HepG2 (cell line): ENCODE results near the gene IRAK2. TPM values are rescaled to one million over a fixed set of nuclear protein-coding genes. Genes with fewer than 3 reads are reported as not detected.

Experiments used
- ARHGAP35 ChIP-seq: sonication (generic); formaldehyde crosslinking; IDR thresholded peaks from 2 replicates; pipeline ENCODE4 v1.9.0; 2022; ENCODE audit warnings: mild to moderate bottlenecking, inconsistent platforms, moderate library complexity, missing genetic modification reagents, borderline replicate concordance
- CREB1 ChIP-seq, 2 experiments: fragments of 450-650 bp in 1 of 2; IDR thresholded peaks; 2 replicates each; pipeline ENCODE4 v1.6.1; 2016 to 2017; ENCODE audit warnings: control low read depth in 1 of 2, mild to moderate bottlenecking in 1 of 2, missing compliant biosample characterization in 1 of 2, missing genetic modification characterization in 1 of 2
- CREM ChIP-seq, 2 experiments: sonication (generic) in 1 of 2; formaldehyde crosslinking in 1 of 2; IDR thresholded peaks; 2 replicates each; pipeline versions ENCODE4 v1.4.0 to v1.6.1; 2016 to 2020; ENCODE audit warnings: antibody characterized with exemption in 1 of 2, mild to moderate bottlenecking in 1 of 2, missing genetic modification reagents in 1 of 2
- ETS1 ChIP-seq: sonication (generic); formaldehyde crosslinking; IDR thresholded peaks from 2 replicates; pipeline ENCODE4 v1.4.0; 2020; ENCODE audit warnings: missing genetic modification reagents
- HDAC6 ChIP-seq: fragments of 200-600 bp; sonication (generic); IDR thresholded peaks from 2 replicates; pipeline ENCODE4 v1.7.0; 2017; ENCODE audit warnings: mild to moderate bottlenecking, antibody characterized with exemption, low read length, low read depth
- HHEX ChIP-seq: IDR thresholded peaks from 2 replicates; pipeline ENCODE4 v1.6.1; 2016; ENCODE audit warnings: control low read depth
- NCOA1 ChIP-seq: sonication (generic); formaldehyde crosslinking; IDR thresholded peaks from 2 replicates; pipeline ENCODE4 v1.9.0; 2021; ENCODE audit warnings: missing genetic modification reagents
- NFE2L2 ChIP-seq: fragments of 150-350 bp; IDR thresholded peaks from 2 replicates; pipeline ENCODE4 v1.6.1; 2014; ENCODE audit warnings: low read length
- PCBP2 ChIP-seq: fragments of 200-400 bp; formaldehyde crosslinking; optimal IDR thresholded peaks from 2 replicates; pipeline ENCODE3; 2018; ENCODE audit warnings: low read length, low read depth; ENCODE audit not compliant: poor library complexity, severe bottlenecking
- SALL1 ChIP-seq: sonication (generic); formaldehyde crosslinking; IDR thresholded peaks from 2 replicates; pipeline ENCODE4 v1.8.0; 2022; ENCODE audit warnings: mild to moderate bottlenecking, missing genetic modification reagents
- SIN3A ChIP-seq: IDR thresholded peaks from 2 replicates; pipeline ENCODE4 v1.6.1; 2011; ENCODE audit warnings: low read depth, mild to moderate bottlenecking, control low read depth, low read length, borderline replicate concordance
- YY1 ChIP-seq: IDR thresholded peaks from 2 replicates; pipeline ENCODE4 v1.6.1; 2011; ENCODE audit warnings: low read length, low read depth, moderate library complexity, mild to moderate bottlenecking; ENCODE audit not compliant: insufficient read depth, insufficient replicate concordance
- ZGPAT ChIP-seq: IDR thresholded peaks from 2 replicates; pipeline ENCODE4 v1.6.1; 2016; ENCODE audit warnings: mild to moderate bottlenecking
- ZNF20 ChIP-seq: sonication (generic); formaldehyde crosslinking; IDR thresholded peaks from 2 replicates; pipeline ENCODE4 v1.4.0; 2020; ENCODE audit warnings: mild to moderate bottlenecking, moderate library complexity, missing genetic modification reagents
- ZNF251 ChIP-seq: sonication (generic); formaldehyde crosslinking; IDR thresholded peaks from 2 replicates; pipeline ENCODE4 v1.9.0; 2021; ENCODE audit warnings: mild to moderate bottlenecking, missing genetic modification reagents
- ZNF33B ChIP-seq: sonication (generic); formaldehyde crosslinking; IDR thresholded peaks from 2 replicates; pipeline ENCODE4 v1.5.1; 2020; ENCODE audit warnings: mild to moderate bottlenecking, missing genetic modification reagents
- ZNF580 ChIP-seq: IDR thresholded peaks from 2 replicates; pipeline ENCODE4 v1.6.1; 2016; ENCODE audit warnings: low read depth, borderline replicate concordance
- ZNF607 ChIP-seq: sonication (generic); formaldehyde crosslinking; IDR thresholded peaks from 2 replicates; pipeline ENCODE4 v1.5.1; 2020; ENCODE audit warnings: missing genetic modification reagents, mild to moderate bottlenecking, borderline replicate concordance
- ZNF660 ChIP-seq: sonication (generic); formaldehyde crosslinking; IDR thresholded peaks from 2 replicates; pipeline ENCODE4 v1.5.1; 2020; ENCODE audit warnings: mild to moderate bottlenecking, low read depth, missing genetic modification reagents, borderline replicate concordance
- ZNF674 ChIP-seq: sonication (generic); formaldehyde crosslinking; IDR thresholded peaks from 2 replicates; pipeline ENCODE4 v1.5.0; 2020; ENCODE audit warnings: low read depth, mild to moderate bottlenecking, missing genetic modification reagents
- ZNF740 ChIP-seq: sonication (generic); formaldehyde crosslinking; IDR thresholded peaks from 2 replicates; pipeline ENCODE4 v1.4.0; 2020; ENCODE audit warnings: missing genetic modification reagents
- polyA plus RNA-seq, 8 experiments: library from polyadenylated mRNA; depleted of rRNA in 3 of 8; stranded (reverse) in 7 of 8; unstranded in 1 of 8; fragments of >200 nt; fragmentation: Illumina TruSeq in 4 of 8; extraction: Trizol in 4 of 8; gene quantifications; 2 replicates each; pipeline versions ENCODE4 v1.2.1 to v1.2.3, GENCODE V29; 2011 to 2016; ENCODE audit warnings: low read depth in 4 of 8, missing spikeins in 1 of 8, mixed read lengths in 1 of 8; ENCODE audit not compliant: insufficient read depth in 1 of 8
- total RNA-seq, 5 experiments: library from RNA; depleted of rRNA; stranded (reverse); fragments of >200 nt; fragmentation: Illumina TruSeq; extraction: Trizol; gene quantifications; 2 replicates each; pipeline ENCODE4 v1.2.3, GENCODE V29; 2016; ENCODE audit warnings: low read depth in 1 of 5
- TF ChIP-seq, protein P1 (sequence below): sonication (generic); formaldehyde crosslinking; IDR thresholded peaks from 2 replicates; pipeline ENCODE4 v1.4.0; 2020; ENCODE audit warnings: mild to moderate bottlenecking, missing genetic modification reagents

The IRAK2 gene
- total and polyA plus RNA-seq, 2 of the 13 experiments (the other 11 are each of a cell fraction or from before 2014, with no cell fraction given): 13.1 to 23.3 TPM

GRCh38 chr3:10248984-10249748, 84.4 kb downstream of the IRAK2 start (continued):
- TF ChIP-seq ZNF607 (CRISPR knock-in tag): peak; percentile 26; the same call in 1 of the 2 replicates
- no peak for TF ChIP-seq CREB1 (IDR thresholded peaks at IDR 0.05)
- TF ChIP-seq CREB1 (CRISPR knock-in tag; IDR thresholded peaks at IDR 0.05): no peak
- no peak for TF ChIP-seq ZNF740 (CRISPR knock-in tag)
- no peak for TF ChIP-seq ZGPAT (CRISPR knock-in tag)
- no peak for TF ChIP-seq ZNF20
- TF ChIP-seq ZNF251: no peak
- TF ChIP-seq CREM (IDR thresholded peaks at IDR 0.05): no peak
- TF ChIP-seq CREM (CRISPR knock-in tag; IDR thresholded peaks at IDR 0.05): no peak
- TF ChIP-seq, protein P1, sequence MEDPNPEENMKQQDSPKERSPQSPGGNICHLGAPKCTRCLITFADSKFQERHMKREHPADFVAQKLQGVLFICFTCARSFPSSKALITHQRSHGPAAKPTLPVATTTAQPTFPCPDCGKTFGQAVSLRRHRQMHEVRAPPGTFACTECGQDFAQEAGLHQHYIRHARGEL (CRISPR knock-in tag): no peak
- no peak for TF ChIP-seq ZNF33B (CRISPR knock-in tag)
- no peak for TF ChIP-seq HDAC6
- TF ChIP-seq ZNF674: no peak
- TF ChIP-seq ARHGAP35 (CRISPR knock-in tag): no peak
- TF ChIP-seq ETS1 (CRISPR knock-in tag): no peak
- TF ChIP-seq SIN3A: no peak
- no peak for TF ChIP-seq HHEX (CRISPR knock-in tag)
- no peak for TF ChIP-seq NCOA1 (CRISPR knock-in tag)
- 0 out of 2 replicates have a peak, but pooled peaks have one; percentile 2 for TF ChIP-seq ZNF580
- TF ChIP-seq SALL1 (CRISPR knock-in tag): no peak; the same call in 1 of the 2 replicates
- peak; percentile 52 for TF ChIP-seq YY1
- no peak for TF ChIP-seq ZNF660
- no peak for TF ChIP-seq NFE2L2
- no peak for TF ChIP-seq PCBP2
